NCI-H2029 (cell line): ENCODE measurements around the gene PPP4R1.

Experiments used
- DNase-seq: peaks from one replicate; lab custom pipeline; 2025; lab: John Stamatoyannopoulos, UW

The PPP4R1 gene

DNA sequence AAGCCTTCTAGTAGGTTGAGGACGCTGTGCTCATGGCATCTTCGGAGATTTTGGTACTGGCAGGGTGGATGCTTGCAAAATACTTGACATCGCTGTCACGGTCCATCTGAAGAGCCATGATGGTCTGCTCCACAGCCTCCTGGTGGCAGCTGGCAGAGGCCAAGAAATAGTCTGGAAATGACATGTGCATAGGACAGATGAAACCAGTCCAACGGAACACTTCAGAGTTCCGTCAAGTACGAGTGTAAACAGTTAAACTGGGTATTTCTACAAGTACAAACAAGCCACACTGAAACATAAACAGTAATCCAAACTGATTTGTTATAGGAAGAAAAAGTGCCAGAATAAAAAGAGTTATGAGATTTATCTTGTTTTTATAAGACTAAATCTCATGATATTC lies 66.6 kb downstream of the PPP4R1 start:
- DNase-seq, result peak; percentile 71

DNA sequence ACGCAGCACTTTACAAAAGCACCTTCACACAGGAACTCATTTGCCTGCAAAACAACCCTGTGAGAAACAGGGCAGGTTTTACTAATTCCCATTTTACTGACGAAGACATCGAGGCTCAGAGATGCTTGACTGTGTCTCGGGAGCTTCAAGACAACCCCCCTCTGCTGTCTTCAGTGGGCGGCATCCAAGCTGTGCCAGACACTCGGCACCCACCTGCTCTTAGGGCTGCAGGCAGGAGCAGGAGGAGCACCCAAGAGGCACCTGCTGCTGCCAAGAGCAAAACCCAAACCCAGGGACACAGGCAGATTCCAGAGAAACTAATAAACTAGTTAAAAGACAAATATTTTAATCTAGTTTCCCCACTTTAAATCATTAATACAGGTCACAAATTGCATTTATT lies 67.9 kb downstream of the PPP4R1 start:
- no peak for DNase-seq

DNA sequence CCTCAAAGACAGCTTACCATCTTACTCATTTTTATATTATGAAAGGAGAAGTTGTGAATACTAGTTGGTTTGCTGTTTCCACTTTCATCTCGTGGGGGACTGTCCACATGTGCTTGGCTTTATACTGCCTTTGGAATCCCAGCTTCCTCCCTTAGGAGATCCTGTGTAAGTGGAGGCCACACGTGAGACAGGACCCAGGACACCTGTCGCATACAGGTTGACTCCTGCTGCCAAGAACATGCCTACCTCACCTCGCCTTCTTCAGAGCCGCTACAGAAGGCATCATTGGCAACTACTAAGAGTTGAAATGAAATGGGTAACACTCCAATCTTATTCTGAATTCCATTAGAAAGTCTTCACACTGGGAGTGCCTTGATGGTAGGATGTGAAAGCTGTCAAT lies 69.3 kb downstream of the PPP4R1 start:
- DNase-seq, result no peak

- DNase-seq, result no peak
Measured at GRCh38 chr18:9542924-9543323, 71.4 kb downstream of the PPP4R1 start.

DNA sequence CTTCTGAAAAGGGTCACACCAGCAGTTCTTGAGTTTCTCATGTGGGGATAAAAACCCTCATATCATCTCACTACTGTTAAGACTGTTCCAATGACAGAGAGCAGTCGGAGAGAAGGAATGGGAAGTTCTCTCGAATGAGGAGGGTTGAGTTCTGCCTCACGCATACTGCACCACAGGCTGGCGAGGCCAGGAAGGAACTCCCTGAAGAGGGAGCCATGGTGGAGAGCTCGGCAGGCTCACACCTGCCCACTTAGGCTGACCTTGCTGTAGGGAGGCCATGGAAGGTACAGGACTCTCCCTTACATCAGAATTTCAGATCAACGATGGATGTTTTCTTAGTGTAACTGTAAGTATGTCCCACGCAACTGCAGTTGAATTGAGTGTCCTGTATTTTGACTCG lies 74.4 kb downstream of the PPP4R1 start:
- no peak for DNase-seq

- no peak for DNase-seq
Measured at GRCh38 chr18:9539283-9539682, 75.1 kb downstream of the PPP4R1 start.

DNA sequence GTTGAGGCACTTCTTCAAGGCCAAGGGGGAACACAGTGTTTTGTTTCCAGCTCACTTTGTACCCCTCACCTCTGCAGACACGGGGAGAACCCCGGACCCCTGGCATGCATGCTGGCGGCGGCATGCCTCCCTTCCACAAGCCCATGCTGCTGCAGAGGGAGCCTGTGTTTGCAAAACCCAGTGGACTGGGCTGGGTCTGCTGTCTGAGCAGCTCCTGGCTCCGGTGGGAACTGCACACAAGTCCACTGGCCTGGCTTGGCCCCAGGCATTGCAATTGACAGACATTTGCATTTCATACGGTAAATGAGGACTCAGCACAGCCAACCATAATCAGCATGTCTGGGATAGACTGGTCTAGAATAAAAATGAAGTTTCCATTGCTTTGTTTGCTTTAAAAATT lies 76.7 kb downstream of the PPP4R1 start:
- DNase-seq, result no peak

DNA sequence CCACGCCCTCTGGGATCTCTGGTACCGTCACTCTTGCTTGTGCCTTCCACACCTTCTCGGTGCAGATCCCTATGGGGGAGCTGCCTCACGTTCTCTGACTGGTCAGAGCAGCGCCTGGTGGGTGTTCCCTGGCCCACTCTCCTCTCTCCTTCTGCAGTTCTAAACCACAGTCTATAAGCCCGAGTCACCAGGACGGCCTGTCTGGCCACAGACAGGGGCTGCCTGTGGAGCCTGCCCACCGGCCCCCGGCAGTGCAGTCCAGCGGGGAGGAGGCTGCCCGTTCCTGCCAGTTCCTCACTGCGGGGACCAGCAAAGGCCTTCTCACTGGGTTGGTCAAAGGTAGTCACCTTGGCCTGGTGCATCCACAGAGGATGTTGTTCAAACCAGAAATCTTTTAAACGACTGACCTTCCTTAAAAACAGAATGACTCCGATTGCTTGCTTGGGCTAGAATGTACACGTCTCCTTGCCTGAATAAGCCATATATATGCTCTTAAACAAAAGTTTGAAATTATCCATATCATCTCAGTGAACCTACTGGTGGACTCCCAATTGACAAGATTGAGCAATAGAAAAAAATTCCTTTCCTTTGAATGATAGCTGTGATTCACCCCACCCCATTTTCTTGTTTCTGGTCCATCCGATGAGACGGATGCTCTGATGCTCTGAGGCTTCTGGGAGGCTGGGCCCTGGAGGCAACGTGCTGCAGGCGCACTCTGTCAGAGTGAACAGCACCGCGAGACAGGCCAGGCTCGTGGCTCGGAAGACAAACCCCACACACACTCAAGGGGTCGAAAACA lies 77.8 kb downstream of the PPP4R1 start:
- DNase-seq, result no peak

DNA sequence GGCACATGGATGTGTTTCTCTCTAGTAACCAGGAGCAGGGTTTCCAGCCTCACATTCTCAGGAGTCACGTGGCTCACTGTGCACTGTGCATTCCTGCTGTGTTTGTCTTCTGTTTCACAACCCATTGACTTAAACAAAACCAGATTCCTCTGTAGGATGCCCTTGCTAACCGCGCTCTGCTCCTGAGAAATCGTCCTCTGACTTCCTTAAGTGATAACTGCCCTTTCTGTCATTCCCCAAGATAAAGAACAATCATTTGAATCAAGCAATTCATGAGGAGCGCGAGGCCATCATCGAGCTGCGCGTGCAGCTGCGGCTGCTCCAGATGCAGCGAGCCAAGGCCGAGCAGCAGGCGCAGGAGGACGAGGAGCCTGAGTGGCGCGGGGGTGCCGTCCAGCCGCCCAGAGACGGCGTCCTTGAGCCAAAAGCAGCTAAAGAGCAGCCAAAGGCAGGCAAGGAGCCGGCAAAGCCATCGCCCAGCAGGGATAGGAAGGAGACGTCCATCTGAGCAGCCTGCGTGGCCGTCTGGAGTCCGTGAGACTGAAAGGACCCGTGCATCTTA lies 78.8 kb downstream of the PPP4R1 start:
- DNase-seq, result no peak

- DNase-seq, result no peak
Measured at GRCh38 chr18:9534844-9535243, 79.5 kb downstream of the PPP4R1 start.

DNA sequence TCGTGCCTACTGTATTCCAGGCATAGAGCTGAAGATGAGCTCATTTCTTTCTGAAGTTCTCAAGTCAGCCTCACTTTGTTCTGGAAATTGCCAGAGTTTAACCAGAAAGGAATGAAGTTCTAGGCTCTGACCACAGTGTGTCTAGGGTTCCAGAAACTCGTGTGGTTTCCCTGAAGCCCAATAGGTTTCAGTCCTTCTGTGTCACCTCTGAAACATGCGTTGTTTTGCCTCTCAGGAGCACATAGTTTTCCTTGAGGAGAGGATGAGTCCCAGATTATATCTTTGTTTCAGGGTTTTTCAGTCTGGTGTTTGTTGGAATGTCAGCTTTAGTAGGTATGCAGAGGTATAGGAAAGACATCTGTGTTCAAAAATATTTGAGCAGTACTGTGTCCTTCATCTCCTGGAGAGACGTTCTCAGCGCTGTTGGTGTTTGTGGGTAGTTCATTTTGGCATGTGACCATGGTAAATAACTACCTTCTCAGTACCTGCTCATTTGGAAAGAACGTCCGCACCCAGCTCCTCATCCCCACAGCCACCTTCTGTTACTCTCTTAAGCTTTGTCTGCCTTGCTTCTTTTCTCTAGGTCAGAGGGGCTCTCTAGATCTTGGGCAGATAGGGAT lies 82.5 kb downstream of the PPP4R1 start:
- DNase-seq, result no peak

DNA sequence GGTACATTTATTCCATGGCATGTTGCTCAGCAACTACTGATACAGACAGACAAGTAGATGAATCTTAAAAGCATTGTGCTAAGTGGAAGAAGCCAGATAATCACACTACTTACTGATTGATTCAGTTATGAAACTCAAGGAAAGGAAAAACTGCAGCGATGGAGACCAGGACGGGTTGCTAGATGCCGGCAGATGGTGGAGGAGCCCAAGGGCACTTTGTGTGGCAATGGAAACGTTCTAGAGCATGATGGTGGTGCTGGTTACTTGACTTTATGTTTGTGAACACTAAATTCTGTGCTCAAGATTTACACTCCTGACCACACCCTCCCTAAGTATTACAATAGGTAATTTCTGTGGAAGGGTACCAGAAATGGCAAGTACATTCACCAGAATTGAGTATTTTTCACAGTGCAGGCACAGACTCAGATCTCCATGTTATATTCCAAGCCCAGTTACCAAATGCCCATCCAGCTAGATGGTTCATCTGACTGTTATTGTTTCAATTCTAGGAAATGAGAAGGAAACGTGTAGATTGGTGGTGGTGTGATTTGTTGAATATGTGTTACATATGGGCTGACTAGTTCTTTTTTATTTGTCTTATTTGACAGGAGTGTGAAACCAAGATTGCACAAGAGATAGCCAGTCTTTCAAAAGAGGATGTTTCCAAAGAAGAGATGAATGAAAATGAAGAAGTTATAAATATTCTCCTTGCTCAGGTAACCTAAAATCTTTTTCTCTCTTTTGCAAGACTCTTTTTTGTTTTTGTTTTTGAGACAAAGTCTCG lies 83.9 kb downstream of the PPP4R1 start:
- no peak for DNase-seq

GRCh38 chr18:9526458-9526857 lies 87.9 kb downstream of the PPP4R1 start:
- DNase-seq, result no peak

GRCh38 chr18:9522952-9523351 lies 91.4 kb downstream of the PPP4R1 start:
- DNase-seq, result no peak

GRCh38 chr18:9521770-9522169 lies 92.6 kb downstream of the PPP4R1 start:
- no peak for DNase-seq

GRCh38 chr18:9520666-9521065 lies 93.7 kb downstream of the PPP4R1 start:
- no peak for DNase-seq

- DNase-seq, result no peak
Measured at GRCh38 chr18:9519399-9519798, 95.0 kb downstream of the PPP4R1 start.

DNA sequence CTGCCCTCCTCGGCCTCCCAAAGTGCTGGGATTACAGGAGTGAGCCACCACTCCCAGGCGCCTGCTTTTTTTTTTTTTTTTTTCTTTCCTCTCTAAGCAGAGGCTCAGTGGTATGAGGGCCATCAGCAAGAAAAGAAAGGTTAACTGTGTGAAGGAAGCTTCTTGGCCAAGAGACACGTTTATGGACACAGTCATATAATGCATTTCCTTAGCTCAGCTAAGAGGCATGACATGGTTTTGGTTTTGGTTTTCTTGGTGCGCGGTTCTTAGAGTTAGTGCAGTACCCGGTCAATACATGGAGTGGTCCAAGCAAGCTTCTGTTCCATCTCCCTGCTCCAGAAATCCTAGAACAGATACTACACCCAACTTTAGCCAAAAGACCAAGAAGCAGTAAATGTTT lies 96.5 kb downstream of the PPP4R1 start:
- DNase-seq, result no peak

DNA sequence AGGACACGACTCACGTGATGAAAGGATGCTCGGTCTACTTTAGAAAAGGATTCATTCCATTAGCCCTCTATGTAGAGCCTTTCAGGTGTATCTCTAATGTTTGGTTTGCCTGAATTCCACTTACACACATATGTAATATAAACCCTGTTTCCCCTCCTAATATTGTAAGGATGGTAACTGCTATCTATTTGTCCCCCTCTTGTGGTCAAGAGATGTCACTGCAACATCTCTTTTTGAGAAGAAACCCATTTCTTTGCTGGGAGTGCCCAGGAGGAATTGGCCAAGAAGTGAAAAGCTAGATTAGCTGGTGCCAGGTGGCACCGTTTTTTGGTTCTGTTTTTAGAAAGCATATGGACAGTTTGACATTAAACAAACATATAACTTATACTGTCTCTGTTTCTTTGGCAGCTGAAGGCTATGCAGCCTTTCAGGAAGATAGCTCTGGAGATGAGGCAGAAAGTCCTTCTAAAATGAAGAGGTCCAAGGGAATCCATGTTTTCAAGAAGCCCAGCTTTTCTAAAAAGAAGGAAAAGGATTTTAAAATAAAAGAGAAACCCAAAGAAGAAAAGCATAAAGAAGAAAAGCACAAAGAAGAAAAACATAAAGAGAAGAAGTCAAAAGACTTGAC lies 97.8 kb downstream of the PPP4R1 start:
- DNase-seq, result peak; percentile 34

DNA sequence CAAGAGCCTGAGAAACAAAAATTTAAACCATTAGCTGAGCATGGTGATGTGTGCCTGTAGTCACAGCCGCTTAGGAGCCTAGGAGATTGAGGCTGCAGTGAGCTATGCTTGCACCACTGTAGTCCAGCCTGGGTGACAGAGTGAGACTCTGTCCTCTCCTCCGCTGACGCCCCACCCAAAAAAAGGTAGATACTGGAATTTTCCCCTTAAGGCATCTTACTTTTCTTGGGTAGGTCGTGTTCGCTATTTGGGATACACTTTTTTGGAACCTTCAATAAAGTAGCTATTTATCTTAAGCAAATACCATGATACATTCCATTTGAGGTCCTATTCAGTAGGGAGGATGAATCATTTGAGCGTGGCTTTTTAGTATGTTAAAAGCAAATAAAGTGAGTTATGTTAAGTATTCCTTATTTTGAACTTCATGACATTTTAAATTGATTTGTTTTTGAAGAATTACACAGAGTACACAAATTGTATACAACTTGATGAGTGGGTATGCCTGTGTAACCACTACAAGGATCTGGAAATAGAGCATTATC lies 100.3 kb downstream of the PPP4R1 start:
- no peak for DNase-seq

DNA sequence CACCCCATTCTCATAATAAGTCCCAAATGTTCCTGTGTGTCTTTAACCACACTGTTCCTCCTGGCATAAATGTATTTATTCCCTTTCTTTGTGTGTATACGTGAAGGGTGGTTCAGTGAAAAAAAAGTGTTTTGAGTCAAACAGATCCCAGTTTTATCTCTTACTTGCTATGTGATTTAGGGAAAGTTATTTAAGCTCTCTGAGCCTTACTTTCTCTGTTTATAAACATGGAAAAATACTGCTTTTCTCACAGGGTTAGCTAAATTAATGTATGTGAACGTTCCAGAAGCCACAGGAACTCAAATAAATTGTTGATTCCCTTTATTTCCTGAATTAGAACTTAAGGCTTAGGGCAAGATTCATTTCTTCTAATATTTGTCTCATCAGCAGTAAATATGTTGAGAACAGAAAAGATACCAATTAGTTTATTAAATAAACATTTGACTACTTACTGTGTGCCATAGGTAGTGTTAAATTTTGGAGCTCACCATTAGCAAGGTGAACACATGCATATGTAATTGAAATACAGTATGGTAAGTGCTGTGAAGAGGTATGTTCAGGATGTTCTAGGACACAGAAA lies 105.8 kb downstream of the PPP4R1 start:
- DNase-seq, result no peak
